HFF-Myc (cell line): ENCODE results near the gene CDR2.

Experiments used
- DNase-seq: peaks from one replicate; pipeline ENCODE4 v3.0.0-alpha.2; 2011; ENCODE audit warnings: low read depth; ENCODE audit errors: extremely low read depth
- H3K4me3 ChIP-seq: replicated peaks from 2 replicates; pipeline ENCODE4 v1.5.1; 2011; ENCODE audit warnings: low read depth, mild to moderate bottlenecking, control low read depth, low read length
- CTCF ChIP-seq: IDR thresholded peaks from 2 replicates; pipeline ENCODE4 v1.5.1; 2012; ENCODE audit warnings: mild to moderate bottlenecking, low read depth, low read length, control low read depth; ENCODE audit errors: missing control alignments

The CDR2 gene

GRCh38 chr16:22395960-22396359 lies 21.5 kb upstream of the CDR2 start:
- TF ChIP-seq CTCF = no peak
- no peak for DNase-seq
- H3K4me3 ChIP-seq = no peak overlapping the region

- no peak overlapping the region for H3K4me3 ChIP-seq
- no peak for DNase-seq
- no peak for TF ChIP-seq CTCF
Observed at GRCh38 chr16:22394121-22394520, 19.7 kb upstream of the CDR2 start.

GRCh38 chr16:22388101-22388644 lies 13.8 kb upstream of the CDR2 start:
- no peak for TF ChIP-seq CTCF
- no peak for DNase-seq

GRCh38 chr16:22386976-22387375 lies 12.6 kb upstream of the CDR2 start:
- no peak for TF ChIP-seq CTCF
- no peak overlapping the region for H3K4me3 ChIP-seq
- peak; percentile 77 for DNase-seq

More at GRCh38 chr16:22388101-22388644, 13.8 kb upstream of the CDR2 start:
- no peak overlapping the region for H3K4me3 ChIP-seq

GRCh38 chr16:22385196-22385595 lies 10.8 kb upstream of the CDR2 start:
- H3K4me3 ChIP-seq = no peak overlapping the region
- DNase-seq = no peak
- no peak for TF ChIP-seq CTCF

- no peak overlapping the region for H3K4me3 ChIP-seq
- no peak for DNase-seq
- TF ChIP-seq CTCF = no peak
Observed at GRCh38 chr16:22383827-22384226, 9.4 kb upstream of the CDR2 start.

GRCh38 chr16:22381392-22381791 lies 7.0 kb upstream of the CDR2 start:
- no peak for DNase-seq
- H3K4me3 ChIP-seq = no peak overlapping the region

More at GRCh38 chr16:22381392-22381791, 7.0 kb upstream of the CDR2 start:
- no peak for TF ChIP-seq CTCF
